GM21529 (cell line): ENCODE measurements around the gene GALNT10.
A peak's percentile ranks its signal among the peaks of the same experiment; 100 is the strongest.

ENCODE experiments used
- ATAC-seq: cut with Tn5 transposase; IDR thresholded peaks from one replicate; pipeline ENCODE4 v1.9.1; 2021; ENCODE audit not compliant: unreplicated experiment

Gene GALNT10

GRCh38 chr5:154373326-154373725, 182.8 kb downstream of the GALNT10 start:
- ATAC-seq = no peak

- ATAC-seq = no peak
Observed at GRCh38 chr5:154373729-154374179, 183.2 kb downstream of the GALNT10 start.

GRCh38 chr5:154374264-154374663, 183.7 kb downstream of the GALNT10 start:
- no peak for ATAC-seq

GRCh38 chr5:154375329-154376008, 184.9 kb downstream of the GALNT10 start:
- no peak for ATAC-seq

GRCh38 chr5:154376481-154376880, 185.9 kb downstream of the GALNT10 start:
- ATAC-seq = no peak

GRCh38 chr5:154377754-154378533, 187.4 kb downstream of the GALNT10 start:
- ATAC-seq = no peak

GRCh38 chr5:154380263-154380662, 189.7 kb downstream of the GALNT10 start:
- no peak for ATAC-seq

GRCh38 chr5:154384480-154385235, 194.1 kb downstream of the GALNT10 start:
- ATAC-seq = peak; percentile 99

GRCh38 chr5:154385236-154385512, 194.6 kb downstream of the GALNT10 start:
- no peak for ATAC-seq

- no peak for ATAC-seq
Observed at GRCh38 chr5:154386952-154387629, 196.6 kb downstream of the GALNT10 start.

GRCh38 chr5:154388842-154389241, 198.3 kb downstream of the GALNT10 start:
- no peak for ATAC-seq

GRCh38 chr5:154390096-154390495, 199.6 kb downstream of the GALNT10 start:
- no peak for ATAC-seq

GRCh38 chr5:154390746-154391359, 200.3 kb downstream of the GALNT10 start:
- ATAC-seq = no peak

GRCh38 chr5:154391788-154392187, 201.3 kb downstream of the GALNT10 start:
- ATAC-seq = no peak

GRCh38 chr5:154393850-154394249, 203.3 kb downstream of the GALNT10 start:
- ATAC-seq = no peak

- no peak for ATAC-seq
Observed at GRCh38 chr5:154394307-154394706, 203.8 kb downstream of the GALNT10 start.

GRCh38 chr5:154395407-154396106, 205.0 kb downstream of the GALNT10 start:
- ATAC-seq = peak; percentile 92

- no peak for ATAC-seq
Observed at GRCh38 chr5:154396128-154396527, 205.6 kb downstream of the GALNT10 start.

GRCh38 chr5:154397652-154398406, 207.3 kb downstream of the GALNT10 start:
- ATAC-seq = no peak

- no peak for ATAC-seq
Observed at GRCh38 chr5:154400678-154401077, 210.1 kb downstream of the GALNT10 start.
